CD8-positive, alpha-beta memory T cell (primary cell): Measurements from ENCODE around the gene PAK3. TPM values are rescaled to one million over a fixed set of nuclear protein-coding genes. Genes with fewer than 3 reads are reported as not detected.

Source experiments
- CTCF ChIA-PET: fragments of 350-600 bp; sonication (Branson Sonifier 250); formaldehyde crosslinking; loops from one replicate; lab custom pipeline; 2021; ENCODE audit warnings: antibody characterized with exemption; lab: Charles Lee
- POLR2A ChIA-PET: fragments of 350-600 bp; sonication (Branson Sonifier 250); formaldehyde crosslinking; loops from one replicate; lab custom pipeline; 2021; ENCODE audit warnings: antibody characterized with exemption; lab: Charles Lee
- DNase-seq, 5 donors: peaks; one replicate each; pipeline versions ENCODE4 v3.0.0 to v3.0.0-alpha.2; 2020 to 2022; ENCODE audit warnings: mixed read lengths in 1 of 5
- H3K27ac ChIP-seq: one replicate; pipeline ENCODE4 v1.7.0; 2013; ENCODE audit warnings: low read depth, mild to moderate bottlenecking, low read length, moderate library complexity
- H3K27me3 ChIP-seq: 2 replicates; pipeline ENCODE4 v1.7.0; 2013; ENCODE audit warnings: low read length, mild to moderate bottlenecking; ENCODE audit not compliant: insufficient read depth, poor library complexity, severe bottlenecking
- H3K36me3 ChIP-seq: 2 replicates; pipeline ENCODE4 v1.7.0; 2013; ENCODE audit warnings: mild to moderate bottlenecking, low read length, moderate library complexity; ENCODE audit not compliant: insufficient read depth
- H3K4me1 ChIP-seq: 2 replicates; pipeline ENCODE4 v1.7.0; 2013; ENCODE audit warnings: mild to moderate bottlenecking, low read length, moderate library complexity; ENCODE audit not compliant: insufficient read depth
- H3K4me3 ChIP-seq: 2 replicates; pipeline ENCODE4 v1.7.0; 2013; ENCODE audit warnings: mild to moderate bottlenecking, low read length
- H3K9me3 ChIP-seq: 2 replicates; pipeline ENCODE4 v1.7.0; 2013; ENCODE audit warnings: mild to moderate bottlenecking, low read length
- H3K27ac Mint-ChIP-seq, 8 donors: one replicate each; pipeline ENCODE4 v1.8.0; 2020 to 2021; ENCODE audit warnings: mixed read lengths in 8 of 8, mild to moderate bottlenecking in 6 of 8, inconsistent platforms in 3 of 8, moderate library complexity in 3 of 8
- H3K27me3 Mint-ChIP-seq, 2 donors: one replicate each; pipeline ENCODE4 v1.8.0; 2020 to 2021; ENCODE audit warnings: mixed read lengths in 2 of 2, mild to moderate bottlenecking in 1 of 2, moderate library complexity in 1 of 2
- H3K36me3 Mint-ChIP-seq, 3 donors: one replicate each; pipeline ENCODE4 v1.8.0; 2020 to 2021; ENCODE audit warnings: mixed read lengths in 3 of 3, inconsistent platforms in 1 of 3, mild to moderate bottlenecking in 1 of 3
- H3K4me1 Mint-ChIP-seq, 3 donors: one replicate each; pipeline ENCODE4 v1.8.0; 2020 to 2021; ENCODE audit warnings: mixed read lengths in 3 of 3, inconsistent platforms in 1 of 3, mild to moderate bottlenecking in 1 of 3
- H3K4me3 Mint-ChIP-seq, 7 donors: one replicate each; pipeline ENCODE4 v1.8.0; 2020 to 2021; ENCODE audit warnings: mixed read lengths in 7 of 7, mild to moderate bottlenecking in 6 of 7, moderate library complexity in 4 of 7, inconsistent platforms in 2 of 7
- H3K9me3 Mint-ChIP-seq, 5 donors: one replicate each; pipeline ENCODE4 v1.8.0; 2020 to 2022; ENCODE audit warnings: mixed read lengths in 5 of 5, mild to moderate bottlenecking in 3 of 5, moderate library complexity in 2 of 5, inconsistent platforms in 1 of 5
- polyA plus RNA-seq: library from polyadenylated mRNA; unstranded; fragments of 300-500 nt; fragmentation: Illumina TruSeq; gene quantifications from one replicate; pipeline ENCODE4 v1.2.3, GENCODE V29; 2021
- total RNA-seq, 2 experiments: library from RNA; stranded (reverse); gene quantifications; one replicate each; pipeline ENCODE4 v1.2.3, GENCODE V29; 2021

Gene PAK3
- total and polyA plus RNA-seq, 3 experiments from 2014 or later = 0.18 to 0.40 (median 0.31) TPM

DNA sequence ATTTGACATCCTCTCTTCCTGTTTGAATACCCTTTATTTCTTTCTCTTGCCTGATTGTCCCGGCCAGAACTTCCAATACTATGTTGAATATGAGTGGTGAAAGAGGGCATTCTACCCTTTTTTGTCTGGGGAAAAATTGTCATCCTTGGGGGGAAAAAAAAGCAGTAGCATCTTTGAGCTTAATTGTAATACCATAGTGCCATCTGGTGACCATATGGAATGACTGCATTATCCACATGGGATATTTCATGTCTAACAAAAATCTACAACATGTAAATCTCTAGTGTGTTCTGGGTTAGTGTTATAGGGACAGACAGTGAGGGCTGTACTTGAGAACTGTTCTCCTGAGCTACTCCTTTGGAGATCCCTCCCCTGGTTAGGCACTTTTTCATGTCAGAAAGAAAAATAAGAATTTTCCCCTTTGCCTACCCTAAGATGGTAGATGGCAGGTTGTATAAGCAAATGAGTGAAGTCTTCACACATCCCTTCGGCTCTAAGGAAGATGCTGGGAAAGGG lies 148.3 kb downstream of the PAK3 start:
- H3K27me3 ChIP-seq = no peaks in the 10 kb centered on the region

GRCh38 chrX:111254896-111255693 lies 159.1 kb downstream of the PAK3 start:
- Histone ChIP-seq H3K27ac (no peak overlapping the region), H3K4me3 (no peak overlapping the region), H3K9me3 (no peaks in the 10 kb centered on the region), H3K36me3 (no peaks in the 10 kb centered on the region), H3K4me1 (no peaks in the 10 kb centered on the region), H3K27me3 (no peaks in the 10 kb centered on the region)
- ChIA-PET CTCF (no interaction called here), POLR2A (no interaction called here)
- Mint-ChIP-seq H3K27me3 (peaks cover 6 to 8% of the 10 kb centered on the region in 2 donors), H3K4me1 (no peaks in the 10 kb centered on the region), H3K9me3 (no peaks in the 10 kb centered on the region), H3K36me3 (no peaks in the 10 kb centered on the region), H3K27ac (no peak overlapping the region), H3K4me3 (no peak overlapping the region)
- no peak for DNase-seq

More for the DNA sequence above, 148.3 kb downstream of the PAK3 start:
- no peak overlapping the region for H3K27ac Mint-ChIP-seq
- H3K27ac ChIP-seq = no peak overlapping the region
- H3K9me3 ChIP-seq = no peaks in the 10 kb centered on the region
- ChIA-PET POLR2A (no interaction called here), CTCF (no interaction called here)
- no peaks in the 10 kb centered on the region for H3K4me1 ChIP-seq
- no peaks in the 10 kb centered on the region for H3K36me3 ChIP-seq
- no peak overlapping the region for H3K4me3 ChIP-seq
- no peaks in the 10 kb centered on the region for H3K4me1 Mint-ChIP-seq
- H3K36me3 Mint-ChIP-seq = no peaks in the 10 kb centered on the region
- peaks cover 10 to 11% of the 10 kb centered on the region in 2 donors for H3K27me3 Mint-ChIP-seq
- no peak for DNase-seq
- H3K4me3 Mint-ChIP-seq = no peak overlapping the region
- H3K9me3 Mint-ChIP-seq = no peaks in the 10 kb centered on the region

- Mint-ChIP-seq H3K4me1 (no peaks in the 10 kb centered on the region), H3K36me3 (no peaks in the 10 kb centered on the region), H3K9me3 (no peaks in the 10 kb centered on the region), H3K27ac (no peak overlapping the region), H3K4me3 (peak overlapping the region in 1 of 7 donors; percentile 24), H3K27me3 (peaks cover 0 to 7% of the 10 kb centered on the region in 2 donors)
- no peaks in the 10 kb centered on the region for H3K36me3 ChIP-seq
- CTCF ChIA-PET = no interaction called here
- POLR2A ChIA-PET = no interaction called here
- no peak for DNase-seq
- no peaks in the 10 kb centered on the region for H3K9me3 ChIP-seq
- no peaks in the 10 kb centered on the region for H3K27me3 ChIP-seq
- no peak overlapping the region for H3K4me3 ChIP-seq
- H3K4me1 ChIP-seq = no peaks in the 10 kb centered on the region
- no peak overlapping the region for H3K27ac ChIP-seq
These were observed 161.7 kb downstream of the PAK3 start for GRCh38 chrX:111257733-111258132.

DNA sequence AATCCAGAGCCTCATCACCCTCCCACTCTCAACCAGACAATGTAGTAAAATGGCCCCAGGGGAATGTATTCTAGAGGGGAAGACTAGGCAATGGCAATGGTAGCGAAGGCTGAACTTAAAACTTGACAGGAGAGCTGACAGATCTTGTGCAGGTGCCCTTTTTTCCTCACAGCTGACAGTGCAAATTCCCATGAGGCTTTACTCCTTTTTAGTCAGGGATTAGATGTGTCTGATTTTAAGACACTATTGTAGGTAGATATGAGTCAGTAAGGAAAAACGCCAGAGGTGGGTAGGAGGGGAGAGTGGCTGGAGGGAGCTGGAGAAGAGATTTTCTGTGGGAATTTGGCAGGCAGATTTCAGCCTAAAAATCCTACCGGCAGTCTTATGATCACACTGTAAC lies 163.6 kb downstream of the PAK3 start:
- no peaks in the 10 kb centered on the region for H3K9me3 ChIP-seq
- Mint-ChIP-seq H3K36me3 (no peaks in the 10 kb centered on the region), H3K4me1 (no peaks in the 10 kb centered on the region), H3K4me3 (no peak overlapping the region), H3K9me3 (no peaks in the 10 kb centered on the region), H3K27me3 (peaks cover 0 to 5% of the 10 kb centered on the region in 2 donors), H3K27ac (no peak overlapping the region)
- no peak overlapping the region for H3K4me3 ChIP-seq
- H3K27me3 ChIP-seq = no peaks in the 10 kb centered on the region
- DNase-seq = no peak
- POLR2A ChIA-PET = no interaction called here
- no peak overlapping the region for H3K27ac ChIP-seq
- no peaks in the 10 kb centered on the region for H3K36me3 ChIP-seq
- CTCF ChIA-PET = no interaction called here
- no peaks in the 10 kb centered on the region for H3K4me1 ChIP-seq

- ChIA-PET POLR2A (no interaction called here), CTCF (no interaction called here)
- Histone ChIP-seq H3K4me1 (no peaks in the 10 kb centered on the region), H3K27me3 (no peaks in the 10 kb centered on the region), H3K27ac (no peak overlapping the region), H3K4me3 (no peak overlapping the region), H3K36me3 (no peaks in the 10 kb centered on the region), H3K9me3 (no peaks in the 10 kb centered on the region)
- no peaks in the 10 kb centered on the region for H3K4me1 Mint-ChIP-seq
- H3K27ac Mint-ChIP-seq = no peak overlapping the region
- H3K36me3 Mint-ChIP-seq = no peaks in the 10 kb centered on the region
- DNase-seq = no peak
- H3K9me3 Mint-ChIP-seq = no peaks in the 10 kb centered on the region
- H3K27me3 Mint-ChIP-seq = peaks cover 0 to 5% of the 10 kb centered on the region in 2 donors
- no peak overlapping the region for H3K4me3 Mint-ChIP-seq
These were observed 164.5 kb downstream of the PAK3 start for GRCh38 chrX:111260451-111260850.

GRCh38 chrX:111262086-111262485 lies 166.1 kb downstream of the PAK3 start:
- POLR2A ChIA-PET = no interaction called here
- H3K9me3 ChIP-seq = no peaks in the 10 kb centered on the region
- Mint-ChIP-seq H3K4me3 (no peak overlapping the region), H3K27me3 (peaks cover 0 to 9% of the 10 kb centered on the region in 2 donors), H3K27ac (no peak overlapping the region), H3K36me3 (no peaks in the 10 kb centered on the region), H3K4me1 (no peaks in the 10 kb centered on the region), H3K9me3 (no peaks in the 10 kb centered on the region)
- H3K27ac ChIP-seq = no peak overlapping the region
- CTCF ChIA-PET = no interaction called here
- no peak overlapping the region for H3K4me3 ChIP-seq
- H3K4me1 ChIP-seq = no peaks in the 10 kb centered on the region
- no peaks in the 10 kb centered on the region for H3K36me3 ChIP-seq
- DNase-seq = no peak
- no peaks in the 10 kb centered on the region for H3K27me3 ChIP-seq

- no peak overlapping the region for H3K4me3 Mint-ChIP-seq
These were observed 168.4 kb downstream of the PAK3 start for GRCh38 chrX:111264385-111264784.

GRCh38 chrX:111265486-111265885 lies 169.5 kb downstream of the PAK3 start:
- Mint-ChIP-seq H3K27ac (no peak overlapping the region), H3K4me3 (no peak overlapping the region), H3K36me3 (no peaks in the 10 kb centered on the region), H3K9me3 (no peaks in the 10 kb centered on the region), H3K4me1 (no peaks in the 10 kb centered on the region), H3K27me3 (peaks cover 0 to 9% of the 10 kb centered on the region in 2 donors)
- ChIA-PET POLR2A (no interaction called here), CTCF (no interaction called here)
- Histone ChIP-seq H3K27ac (no peak overlapping the region), H3K36me3 (no peaks in the 10 kb centered on the region), H3K27me3 (no peaks in the 10 kb centered on the region), H3K4me3 (no peak overlapping the region), H3K9me3 (no peaks in the 10 kb centered on the region), H3K4me1 (no peaks in the 10 kb centered on the region)
- DNase-seq = no peak

More at GRCh38 chrX:111264385-111264784, 168.4 kb downstream of the PAK3 start:
- Histone ChIP-seq H3K36me3 (no peaks in the 10 kb centered on the region), H3K27ac (no peak overlapping the region), H3K4me3 (no peak overlapping the region), H3K4me1 (no peaks in the 10 kb centered on the region), H3K27me3 (no peaks in the 10 kb centered on the region), H3K9me3 (no peaks in the 10 kb centered on the region)
- DNase-seq = no peak
- POLR2A ChIA-PET = no interaction called here
- H3K4me1 Mint-ChIP-seq = no peaks in the 10 kb centered on the region
- no peaks in the 10 kb centered on the region for H3K9me3 Mint-ChIP-seq
- H3K27ac Mint-ChIP-seq = no peak overlapping the region
- CTCF ChIA-PET = no interaction called here
- no peaks in the 10 kb centered on the region for H3K36me3 Mint-ChIP-seq
- peaks cover 0 to 9% of the 10 kb centered on the region in 2 donors for H3K27me3 Mint-ChIP-seq
